AML-193 (cell line): Measurements from ENCODE around the gene S100A6.
A peak's percentile ranks its signal among the peaks of the same experiment; 100 is the strongest.

Source experiments
- DNase-seq, 2 experiments: peaks; one replicate each; lab custom pipeline; 2025; lab: John Stamatoyannopoulos, UW

The S100A6 gene

GRCh38 chr1:153503766-153504165 is 32.0 kb downstream of the S100A6 start:
- DNase-seq: no peak

- no peak for DNase-seq
Measured at GRCh38 chr1:153498746-153499145, 37.0 kb downstream of the S100A6 start.

GRCh38 chr1:153495536-153495935 is 40.3 kb downstream of the S100A6 start:
- DNase-seq: no peak

GRCh38 chr1:153494976-153495535 is 40.7 kb downstream of the S100A6 start:
- DNase-seq: peak; percentile 30 to 56

- DNase-seq: no peak
Measured at GRCh38 chr1:153493343-153493960, 42.3 kb downstream of the S100A6 start.

- peak; percentile 56 to 66 for DNase-seq
Measured at GRCh38 chr1:153490272-153491051, 45.3 kb downstream of the S100A6 start.

- DNase-seq: no peak
Measured at GRCh38 chr1:153488731-153489130, 47.1 kb downstream of the S100A6 start.

GRCh38 chr1:153487707-153488106 is 48.1 kb downstream of the S100A6 start:
- no peak for DNase-seq

GRCh38 chr1:153485863-153486262 is 49.9 kb downstream of the S100A6 start:
- no peak for DNase-seq
